ENCODE data around the gene NRIP3. TPM values are rescaled to one million over a fixed set of nuclear protein-coding genes. Genes with fewer than 3 reads are reported as not detected.

The NRIP3 gene
- total and polyA plus RNA-seq, 4 experiments from 2014 or later = 0.63 to 1.7 (median 1.2) TPM

GRCh38 chr11:8963569-8964323, 40.1 kb downstream of the NRIP3 start:
- peak; percentile 76 to 82 (median 81) for DNase-seq
- no peaks in the 10 kb centered on the region for H3K27me3 ChIP-seq (ENCODE audit: insufficient read depth, low read length)
- POLR2A ChIA-PET (ENCODE audit: partially characterized antibody) = interaction anchor here (0.7 to 3.0 kb wide), 17 partner anchors 8 to 1339 kb away, joined by 3 to 23 read pairs (median 5); partner anchors contain the start of genes AKIP1, DENND5A, NRIP3 and RPL27A
- no peaks in the 10 kb centered on the region for H3K36me3 ChIP-seq (ENCODE audit: insufficient read depth, low read length)
- peaks cover 21 to 42% (median 34%) of the 10 kb centered on the region in 4 donors for H3K4me1 Mint-ChIP-seq
- peaks cover 4 to 18% of the 10 kb centered on the region in 2 donors for H3K36me3 Mint-ChIP-seq
- no peaks in the 10 kb centered on the region for H3K9me3 ChIP-seq (ENCODE audit: control insufficient read depth in 1 of 2, low read length in 2 of 2)
- peak overlapping the region; percentile 93 to 98 (median 97) for H3K4me3 Mint-ChIP-seq
- peak overlapping the region; percentile 91 to 99 (median 98) for H3K27ac Mint-ChIP-seq
- no peaks in the 10 kb centered on the region for H3K27me3 Mint-ChIP-seq
- intact Hi-C loops (cut with micrococcal nuclease) = loop anchor here (1.0 to 5.0 kb wide), 6 partner anchors 41 to 649 kb away; partner anchors contain the start of genes IPO7, NRIP3, RPL27A and TMEM41B
- CTCF ChIA-PET (ENCODE audit: partially characterized antibody) = interaction anchor here (0.6 to 2.6 kb wide), 5 partner anchors 49 to 174 kb away, joined by 3 to 11 read pairs (median 4); no protein-coding TSS in a partner anchor
- peaks cover 26% of the 10 kb centered on the region for H3K4me1 ChIP-seq (ENCODE audit: insufficient read depth, low read length)
- H3K9me3 Mint-ChIP-seq = no peaks in the 10 kb centered on the region
- peak overlapping the region; percentile 89 to 91 for H3K4me3 ChIP-seq (ENCODE audit: low read length in 2 of 2)
- H3K27ac ChIP-seq (ENCODE audit: low read depth, low read length) = peak overlapping the region; percentile 90

- Histone ChIP-seq H3K9me3 (ENCODE audit: control insufficient read depth in 1 of 2, low read length in 2 of 2) (no peaks in the 10 kb centered on the region), H3K27me3 (ENCODE audit: insufficient read depth, low read length) (no peaks in the 10 kb centered on the region), H3K27ac (ENCODE audit: low read depth, low read length) (peak overlapping the region; percentile 15), H3K4me1 (ENCODE audit: insufficient read depth, low read length) (peaks cover 26% of the 10 kb centered on the region), H3K4me3 (ENCODE audit: low read length in 2 of 2) (peak overlapping the region; percentile 33 to 91), H3K36me3 (ENCODE audit: insufficient read depth, low read length) (no peaks in the 10 kb centered on the region)
- H3K27ac Mint-ChIP-seq = peak overlapping the region; percentile 62 to 99 (median 96)
- POLR2A ChIA-PET (ENCODE audit: partially characterized antibody) = interaction anchor here (1.2 to 3.0 kb wide), 6 partner anchors 49 to 497 kb away, joined by 4 to 23 read pairs (median 15); partner anchors contain the start of genes AKIP1, DENND5A, RPL27A and TRIM66
- intact Hi-C loops (cut with micrococcal nuclease) = loop anchor here (5.0 kb wide), 2 partner anchors 349 to 649 kb away; partner anchors contain the start of gene TMEM41B
- CTCF ChIA-PET (ENCODE audit: partially characterized antibody) = interaction anchor here (2.2 to 2.6 kb wide), 2 partner anchors 48 to 175 kb away, joined by 9 to 11 read pairs; no protein-coding TSS in a partner anchor
- peaks cover 4 to 18% of the 10 kb centered on the region in 2 donors for H3K36me3 Mint-ChIP-seq
- peaks cover 21 to 42% (median 34%) of the 10 kb centered on the region in 4 donors for H3K4me1 Mint-ChIP-seq
- no peak for DNase-seq
- H3K9me3 Mint-ChIP-seq = no peaks in the 10 kb centered on the region
- no peaks in the 10 kb centered on the region for H3K27me3 Mint-ChIP-seq
- peak overlapping the region; percentile 75 to 98 (median 96) for H3K4me3 Mint-ChIP-seq
These were observed 41.0 kb downstream of the NRIP3 start for GRCh38 chr11:8962841-8963240.

- peaks cover 31% of the 10 kb centered on the region for H3K4me1 ChIP-seq (ENCODE audit: insufficient read depth, low read length)
- H3K4me3 Mint-ChIP-seq = no peak overlapping the region
- H3K4me1 Mint-ChIP-seq = peaks cover 26 to 54% (median 36%) of the 10 kb centered on the region in 4 donors
- no peaks in the 10 kb centered on the region for H3K27me3 ChIP-seq (ENCODE audit: insufficient read depth, low read length)
- no peaks in the 10 kb centered on the region for H3K36me3 ChIP-seq (ENCODE audit: insufficient read depth, low read length)
- ChIA-PET POLR2A (ENCODE audit: partially characterized antibody) (interaction anchor here (2.3 kb wide), 1 partner anchor 279 kb away, joined by 8 read pairs; the partner anchor contains the start of genes RPL27A and TRIM66), CTCF (ENCODE audit: partially characterized antibody) (interaction anchor here (0.8 to 4.1 kb wide), 6 partner anchors 10 to 177 kb away, joined by 3 to 56 read pairs (median 18); partner anchors contain the start of gene AKIP1)
- no peak overlapping the region for H3K27ac ChIP-seq (ENCODE audit: low read depth, low read length)
- H3K36me3 Mint-ChIP-seq = peaks cover 0 to 22% of the 10 kb centered on the region in 2 donors
- no peak overlapping the region for H3K4me3 ChIP-seq (ENCODE audit: low read length in 2 of 2)
- H3K9me3 ChIP-seq (ENCODE audit: control insufficient read depth in 1 of 2, low read length in 2 of 2) = no peaks in the 10 kb centered on the region
- H3K9me3 Mint-ChIP-seq = no peaks in the 10 kb centered on the region
- H3K27ac Mint-ChIP-seq = peak overlapping the region in 3 of 7 donors; percentile 32 to 67 (median 65)
- no peak for DNase-seq
- no peaks in the 10 kb centered on the region for H3K27me3 Mint-ChIP-seq
- intact Hi-C loops (cut with micrococcal nuclease) = loop anchor here (5.0 kb wide), 2 partner anchors 351 to 651 kb away; partner anchors contain the start of gene TMEM41B
These were observed 42.4 kb downstream of the NRIP3 start for GRCh38 chr11:8961401-8961800.

GRCh38 chr11:8959546-8960166, 44.1 kb downstream of the NRIP3 start:
- H3K4me1 Mint-ChIP-seq = peaks cover 25 to 45% (median 34%) of the 10 kb centered on the region in 4 donors

GRCh38 chr11:8956860-8957259, 46.9 kb downstream of the NRIP3 start:
- Histone ChIP-seq H3K27ac (ENCODE audit: low read depth, low read length) (no peak overlapping the region), H3K27me3 (ENCODE audit: insufficient read depth, low read length) (no peaks in the 10 kb centered on the region), H3K4me3 (ENCODE audit: low read length in 2 of 2) (no peak overlapping the region), H3K4me1 (ENCODE audit: insufficient read depth, low read length) (peaks cover 10% of the 10 kb centered on the region), H3K9me3 (ENCODE audit: control insufficient read depth in 1 of 2, low read length in 2 of 2) (no peaks in the 10 kb centered on the region), H3K36me3 (ENCODE audit: insufficient read depth, low read length) (peaks cover 21% of the 10 kb centered on the region)
- Mint-ChIP-seq H3K9me3 (no peaks in the 10 kb centered on the region), H3K27ac (peak overlapping the region in 4 of 7 donors; percentile 13 to 53 (median 32)), H3K4me3 (no peak overlapping the region), H3K36me3 (peaks cover 20 to 51% of the 10 kb centered on the region in 2 donors), H3K4me1 (peaks cover 12 to 28% (median 19%) of the 10 kb centered on the region in 4 donors), H3K27me3 (no peaks in the 10 kb centered on the region)
- no peak for DNase-seq
- intact Hi-C loops (cut with micrococcal nuclease) = no loop called here
- POLR2A ChIA-PET (ENCODE audit: partially characterized antibody) = no interaction called here
- CTCF ChIA-PET (ENCODE audit: partially characterized antibody) = interaction anchor here (1.0 to 3.2 kb wide), 3 partner anchors 9 to 42 kb away, joined by 3 to 9 read pairs (median 6); no protein-coding TSS in a partner anchor

More at GRCh38 chr11:8959546-8960166, 44.1 kb downstream of the NRIP3 start:
- no peaks in the 10 kb centered on the region for H3K27me3 Mint-ChIP-seq
- H3K36me3 Mint-ChIP-seq = peaks cover 6 to 36% of the 10 kb centered on the region in 2 donors
- Histone ChIP-seq H3K4me3 (ENCODE audit: low read length in 2 of 2) (no peak overlapping the region), H3K27ac (ENCODE audit: low read depth, low read length) (no peak overlapping the region), H3K27me3 (ENCODE audit: insufficient read depth, low read length) (no peaks in the 10 kb centered on the region), H3K4me1 (ENCODE audit: insufficient read depth, low read length) (peaks cover 25% of the 10 kb centered on the region), H3K36me3 (ENCODE audit: insufficient read depth, low read length) (peaks cover 5% of the 10 kb centered on the region), H3K9me3 (ENCODE audit: control insufficient read depth in 1 of 2, low read length in 2 of 2) (no peaks in the 10 kb centered on the region)
- H3K27ac Mint-ChIP-seq = peak overlapping the region in 3 of 7 donors; percentile 8 to 32 (median 8)
- peak overlapping the region in 1 of 8 donors; percentile 61 for H3K4me3 Mint-ChIP-seq
- ChIA-PET CTCF (ENCODE audit: partially characterized antibody) (interaction anchor here (0.6 to 4.1 kb wide), 19 partner anchors 11 to 729 kb away, joined by 3 to 56 read pairs (median 4); partner anchors contain the start of genes AKIP1, ASCL3, NRIP3 and ZNF143), POLR2A (ENCODE audit: partially characterized antibody) (interaction anchor here (1.4 to 2.3 kb wide), 4 partner anchors 45 to 501 kb away, joined by 5 to 12 read pairs (median 8); partner anchors contain the start of genes AKIP1, RPL27A, TRIM66 and ZNF143)
- H3K9me3 Mint-ChIP-seq = no peaks in the 10 kb centered on the region
- intact Hi-C loops (cut with micrococcal nuclease) = loop anchor here (1.0 to 5.0 kb wide), 3 partner anchors 45 to 653 kb away; partner anchors contain the start of gene TMEM41B
- peak; percentile 19 to 40 (median 30) for DNase-seq

- Histone ChIP-seq H3K27me3 (ENCODE audit: insufficient read depth, low read length) (no peaks in the 10 kb centered on the region), H3K4me1 (ENCODE audit: insufficient read depth, low read length) (no peaks in the 10 kb centered on the region), H3K36me3 (ENCODE audit: insufficient read depth, low read length) (peaks cover 45% of the 10 kb centered on the region), H3K9me3 (ENCODE audit: control insufficient read depth in 1 of 2, low read length in 2 of 2) (no peaks in the 10 kb centered on the region), H3K27ac (ENCODE audit: low read depth, low read length) (no peak overlapping the region), H3K4me3 (ENCODE audit: low read length in 2 of 2) (no peak overlapping the region)
- no peak overlapping the region for H3K27ac Mint-ChIP-seq
- peaks cover 0 to 2% of the 10 kb centered on the region in 2 donors for H3K27me3 Mint-ChIP-seq
- ChIA-PET POLR2A (ENCODE audit: partially characterized antibody) (no interaction called here), CTCF (ENCODE audit: partially characterized antibody) (interaction anchor here (1.4 to 3.1 kb wide), 2 partner anchors 11 to 189 kb away, joined by 3 to 19 read pairs; no protein-coding TSS in a partner anchor)
- H3K4me1 Mint-ChIP-seq = no peaks in the 10 kb centered on the region
- no peak for DNase-seq
- H3K9me3 Mint-ChIP-seq = no peaks in the 10 kb centered on the region
- no peak overlapping the region for H3K4me3 Mint-ChIP-seq
- peaks cover 47 to 62% of the 10 kb centered on the region in 2 donors for H3K36me3 Mint-ChIP-seq
- intact Hi-C loops (cut with micrococcal nuclease) = no loop called here
These were observed 54.9 kb downstream of the NRIP3 start for GRCh38 chr11:8948886-8949285.
